GM21786 (cell line): ENCODE measurements around the gene PROKR1.

Source experiments
- ATAC-seq: cut with Tn5 transposase; IDR thresholded peaks from one replicate; pipeline ENCODE4 v1.9.1; 2021; ENCODE audit not compliant: unreplicated experiment

Gene PROKR1

GRCh38 chr2:68695971-68696370 is 52.6 kb downstream of the PROKR1 start:
- ATAC-seq, result no peak

- no peak for ATAC-seq
These were observed 53.2 kb downstream of the PROKR1 start for GRCh38 chr2:68696554-68696953.

GRCh38 chr2:68698567-68699377 is 55.4 kb downstream of the PROKR1 start:
- ATAC-seq, result no peak

GRCh38 chr2:68700560-68700959 is 57.2 kb downstream of the PROKR1 start:
- ATAC-seq, result no peak

GRCh38 chr2:68706637-68707036 is 63.3 kb downstream of the PROKR1 start:
- no peak for ATAC-seq
